Lower lobe of right lung (tissue), 2 donors: ENCODE results near the gene C17orf58. TPM values are rescaled to one million over a fixed set of nuclear protein-coding genes. Genes with fewer than 3 reads are reported as not detected.

Experiments
- ATAC-seq, 2 donors: fragments of 200-7000 bp; cut with Tn5 transposase; one replicate each; pipeline ENCODE4 v1.9.1; 2020 to 2022; ENCODE audit warnings: mild to moderate bottlenecking in 2 of 2, moderate library complexity in 2 of 2
- DNase-seq: peaks from one replicate; pipeline ENCODE4 v3.0.0-alpha.2; 2020
- H3K27ac ChIP-seq: fragments of 200-600 bp; one replicate; pipeline ENCODE4 v1.8.0; 2022
- H3K27me3 ChIP-seq: fragments of 200-600 bp; one replicate; pipeline ENCODE4 v1.8.0; 2022; ENCODE audit warnings: low read depth
- H3K36me3 ChIP-seq: fragments of 200-600 bp; one replicate; pipeline ENCODE4 v1.8.0; 2022; ENCODE audit warnings: mild to moderate bottlenecking
- H3K4me1 ChIP-seq: fragments of 200-600 bp; one replicate; pipeline ENCODE4 v1.8.0; 2022
- H3K4me3 ChIP-seq: fragments of 200-600 bp; one replicate; pipeline ENCODE4 v1.8.0; 2022; ENCODE audit warnings: mild to moderate bottlenecking
- H3K9me3 ChIP-seq: fragments of 200-600 bp; one replicate; pipeline ENCODE4 v1.8.0; 2022
- intact Hi-C: fragments of 100-400 bp; cut with DNase I; formaldehyde crosslinking; loops from one replicate; pipeline ENCODE4 v1.11.0; 2022
- total RNA-seq: library from RNA; stranded (reverse); fragmentation: NEBNext Ultra II Directional; extraction: Animal tissue kit (Norgen Biotek cat#: 25700); gene quantifications from one replicate; pipeline ENCODE4 v1.2.1, GENCODE V29; 2021
- TF ChIP-seq, protein P1 (sequence below): fragments of 200-600 bp; IDR thresholded peaks from one replicate; pipeline ENCODE4 v1.8.0; 2022; ENCODE audit warnings: antibody characterized with exemption, mild to moderate bottlenecking
- donor health status: DM: no; HTN: yes; CAD: no; lungs with severe emphysema.

C17orf58 gene
- total RNA-seq, 1 donor from 2014 or later, result 7.4 TPM

DNA sequence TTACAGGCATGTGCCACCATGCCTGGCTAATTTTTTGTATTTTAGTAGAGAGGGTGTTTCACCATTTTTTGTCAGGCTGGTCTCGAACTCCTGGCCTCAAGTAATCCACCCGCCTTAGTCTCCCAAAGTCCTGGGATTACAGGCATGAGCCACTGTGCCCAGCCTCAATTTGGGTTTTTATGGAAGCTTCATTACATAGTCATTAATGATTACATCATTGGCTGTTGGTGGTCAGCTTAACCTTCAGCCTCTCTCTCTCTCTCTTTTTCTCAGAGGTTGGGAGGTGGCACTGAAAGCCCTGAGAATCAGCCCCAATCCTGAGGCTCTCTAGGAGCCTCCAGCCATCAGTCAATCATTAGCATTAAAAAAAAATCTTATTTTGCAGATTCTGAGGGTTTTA is 45.3 kb downstream of the C17orf58 start:
- peaks cover 97% of the 10 kb centered on the region for H3K36me3 ChIP-seq
- H3K27me3 ChIP-seq, result no peaks in the 10 kb centered on the region
- H3K27ac ChIP-seq, result no peak overlapping the region
- no peaks in the 10 kb centered on the region for H3K4me1 ChIP-seq
- DNase-seq (no peak), ATAC-seq (no peak)
- TF ChIP-seq, protein P1, sequence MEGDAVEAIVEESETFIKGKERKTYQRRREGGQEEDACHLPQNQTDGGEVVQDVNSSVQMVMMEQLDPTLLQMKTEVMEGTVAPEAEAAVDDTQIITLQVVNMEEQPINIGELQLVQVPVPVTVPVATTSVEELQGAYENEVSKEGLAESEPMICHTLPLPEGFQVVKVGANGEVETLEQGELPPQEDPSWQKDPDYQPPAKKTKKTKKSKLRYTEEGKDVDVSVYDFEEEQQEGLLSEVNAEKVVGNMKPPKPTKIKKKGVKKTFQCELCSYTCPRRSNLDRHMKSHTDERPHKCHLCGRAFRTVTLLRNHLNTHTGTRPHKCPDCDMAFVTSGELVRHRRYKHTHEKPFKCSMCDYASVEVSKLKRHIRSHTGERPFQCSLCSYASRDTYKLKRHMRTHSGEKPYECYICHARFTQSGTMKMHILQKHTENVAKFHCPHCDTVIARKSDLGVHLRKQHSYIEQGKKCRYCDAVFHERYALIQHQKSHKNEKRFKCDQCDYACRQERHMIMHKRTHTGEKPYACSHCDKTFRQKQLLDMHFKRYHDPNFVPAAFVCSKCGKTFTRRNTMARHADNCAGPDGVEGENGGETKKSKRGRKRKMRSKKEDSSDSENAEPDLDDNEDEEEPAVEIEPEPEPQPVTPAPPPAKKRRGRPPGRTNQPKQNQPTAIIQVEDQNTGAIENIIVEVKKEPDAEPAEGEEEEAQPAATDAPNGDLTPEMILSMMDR, result no peak
- no peak overlapping the region for H3K4me3 ChIP-seq
- intact Hi-C loops, result no loop called here
- no peaks in the 10 kb centered on the region for H3K9me3 ChIP-seq

DNA sequence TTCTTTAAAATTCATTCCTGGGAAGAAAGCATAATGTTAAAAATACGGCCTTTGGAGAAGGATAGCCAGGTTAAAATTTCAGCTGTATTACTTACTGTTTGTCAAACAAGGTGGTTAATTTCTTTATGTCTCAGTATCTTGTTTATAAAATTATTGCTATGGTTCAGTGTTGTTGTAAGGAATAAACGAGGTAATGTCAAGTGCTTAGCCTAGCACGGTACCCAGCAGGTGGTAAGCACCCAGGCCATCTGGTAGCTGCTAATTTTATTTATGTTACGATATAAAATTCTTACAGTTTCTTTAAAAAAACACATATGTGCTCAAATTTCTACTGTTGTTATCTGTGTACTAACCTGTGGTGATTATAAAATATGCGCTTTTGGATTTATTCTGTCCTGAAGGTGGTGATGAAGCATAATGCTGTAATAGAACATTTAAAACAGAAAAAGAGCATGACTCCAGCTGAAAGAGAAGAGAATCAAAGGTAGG is 48.9 kb downstream of the C17orf58 start:
- TF ChIP-seq, protein P1, result no peak
- H3K9me3 ChIP-seq, result no peaks in the 10 kb centered on the region
- no peak overlapping the region for H3K27ac ChIP-seq
- H3K36me3 ChIP-seq, result peaks cover 100% of the 10 kb centered on the region
- intact Hi-C loops, result no loop called here
- ATAC-seq (no peak), DNase-seq (no peak)
- no peak overlapping the region for H3K4me3 ChIP-seq
- no peaks in the 10 kb centered on the region for H3K4me1 ChIP-seq
- no peaks in the 10 kb centered on the region for H3K27me3 ChIP-seq

DNA sequence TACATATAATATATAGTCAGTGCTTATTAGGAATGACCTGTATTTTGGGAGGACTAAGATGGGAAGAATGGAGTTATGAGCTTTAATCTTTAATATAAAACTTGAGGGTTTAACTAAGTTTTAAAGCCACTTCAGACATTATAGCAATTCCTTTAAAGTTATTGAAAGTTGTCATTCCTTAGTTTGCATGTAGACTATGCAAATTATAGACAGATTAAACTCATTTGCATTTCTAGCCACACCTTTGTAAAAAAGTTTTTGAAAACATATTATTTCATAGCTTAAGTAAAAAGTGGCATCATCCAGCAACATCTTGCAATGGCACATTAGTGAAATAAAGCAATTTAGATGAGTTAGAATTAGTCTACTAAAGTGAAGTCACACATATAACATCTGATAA is 49.8 kb downstream of the C17orf58 start:
- peaks cover 100% of the 10 kb centered on the region for H3K36me3 ChIP-seq
- ATAC-seq (no peak), DNase-seq (no peak)
- TF ChIP-seq, protein P1, result no peak
- no peaks in the 10 kb centered on the region for H3K9me3 ChIP-seq
- H3K27ac ChIP-seq, result no peak overlapping the region
- intact Hi-C loops, result no loop called here
- no peaks in the 10 kb centered on the region for H3K27me3 ChIP-seq
- H3K4me1 ChIP-seq, result no peaks in the 10 kb centered on the region
- H3K4me3 ChIP-seq, result no peak overlapping the region

DNA sequence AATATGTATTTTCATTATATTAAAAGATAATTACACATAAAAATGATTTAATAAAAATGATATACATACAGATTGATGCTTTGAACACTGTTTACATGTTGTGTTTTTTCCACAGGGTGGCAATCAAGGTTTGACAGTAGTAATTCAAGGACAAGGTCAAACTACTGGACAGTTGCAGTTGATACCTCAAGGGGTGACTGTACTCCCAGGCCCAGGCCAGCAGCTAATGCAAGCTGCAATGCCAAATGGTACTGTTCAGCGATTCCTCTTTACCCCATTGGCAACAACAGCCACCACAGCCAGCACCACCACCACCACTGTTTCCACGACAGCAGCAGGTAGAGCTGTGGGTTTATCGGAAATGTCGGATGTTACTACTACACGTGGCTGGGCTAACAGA is 52.2 kb downstream of the C17orf58 start:
- H3K4me3 ChIP-seq, result no peak overlapping the region
- peaks cover 100% of the 10 kb centered on the region for H3K36me3 ChIP-seq
- intact Hi-C loops, result no loop called here
- no peak for DNase-seq
- H3K9me3 ChIP-seq, result no peaks in the 10 kb centered on the region
- TF ChIP-seq, protein P1, result no peak
- H3K4me1 ChIP-seq, result no peaks in the 10 kb centered on the region
- H3K27ac ChIP-seq, result no peak overlapping the region
- ATAC-seq, result no peak
- H3K27me3 ChIP-seq, result no peaks in the 10 kb centered on the region

DNA sequence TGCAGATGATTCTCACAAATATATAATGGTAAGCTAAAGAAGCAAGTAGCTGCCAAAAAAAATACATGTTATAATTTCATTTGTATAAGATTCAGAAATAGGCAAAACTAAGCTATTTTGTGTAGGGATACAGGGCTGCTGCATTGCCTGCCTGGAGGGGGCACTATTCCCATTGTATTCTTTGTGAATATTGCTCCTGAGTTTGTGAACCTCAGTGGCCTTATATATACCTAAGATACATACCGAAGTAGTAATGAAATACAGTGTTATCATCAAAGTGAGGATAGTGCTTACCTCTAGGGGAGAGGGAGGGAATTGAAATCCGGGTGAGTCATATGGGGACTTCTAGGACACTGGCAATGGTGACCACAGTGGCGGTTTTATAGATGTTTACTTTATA is 53.5 kb downstream of the C17orf58 start:
- ATAC-seq (no peak), DNase-seq (no peak)
- Histone ChIP-seq H3K9me3 (no peaks in the 10 kb centered on the region), H3K4me1 (no peaks in the 10 kb centered on the region), H3K27ac (no peak overlapping the region), H3K4me3 (no peak overlapping the region), H3K36me3 (peaks cover 98% of the 10 kb centered on the region), H3K27me3 (no peaks in the 10 kb centered on the region)
- intact Hi-C loops, result no loop called here
- TF ChIP-seq, protein P1, result peak; percentile 46

Other genes with a start within 250 kb of the C17orf58 start
- gene BPTF, start 171.0 kb downstream of the C17orf58 start, total RNA-seq, result 96.9 TPM
- 23.4 TPM for gene KPNA2, start 39.3 kb upstream of the C17orf58 start, total RNA-seq